Neutrophil (primary cell): Measurements from ENCODE around the gene AGAP2.

Experiments
- H3K27ac ChIP-seq: fragments of 200-600 bp; sonication (generic); 2 replicates; pipeline ENCODE4 v1.5.1; 2016; ENCODE audit warnings: mild to moderate bottlenecking, moderate library complexity
- H3K27me3 ChIP-seq: fragments of 200-600 bp; sonication (generic); 2 replicates; pipeline ENCODE4 v1.6.0; 2016; ENCODE audit warnings: mild to moderate bottlenecking
- H3K36me3 ChIP-seq: fragments of 200-600 bp; sonication (generic); 2 replicates; pipeline ENCODE4 v1.5.1; 2017
- H3K4me1 ChIP-seq, 2 experiments: fragments of 200-600 bp in 1 of 2; sonication (generic) in 1 of 2; 1 replicate in 1 of 2; 2 replicates in 1 of 2; pipeline versions ENCODE4 v1.5.1 to v1.6.1; 2013 to 2016; ENCODE audit warnings: low read depth in 1 of 2, low read length in 1 of 2, mild to moderate bottlenecking in 1 of 2, moderate library complexity in 1 of 2; ENCODE audit not compliant: control insufficient read depth in 1 of 2, insufficient read depth in 1 of 2
- H3K4me3 ChIP-seq, 2 experiments: fragments of 200-600 bp in 1 of 2; sonication (generic) in 1 of 2; 1 replicate in 1 of 2; 2 replicates in 1 of 2; pipeline ENCODE4 v1.5.1; 2013 to 2016; ENCODE audit warnings: low read depth in 1 of 2, low read length in 1 of 2, mild to moderate bottlenecking in 1 of 2, moderate library complexity in 1 of 2
- H3K9me3 ChIP-seq: fragments of 200-600 bp; sonication (generic); 2 replicates; pipeline ENCODE4 v1.5.1; 2016
- CTCF ChIP-seq: fragments of 200-600 bp; sonication (generic); IDR thresholded peaks from 2 replicates; pipeline ENCODE4 v1.5.1; 2016; ENCODE audit warnings: antibody characterized with exemption

The AGAP2 gene

GRCh38 chr12:57750561-57751431 lies 12.3 kb upstream of the AGAP2 start:
- TF ChIP-seq CTCF = no peak
- peaks cover 24 to 31% of the 10 kb centered on the region in 2 experiments for H3K4me1 ChIP-seq

GRCh38 chr12:57749061-57749460 lies 10.5 kb upstream of the AGAP2 start:
- no peak for TF ChIP-seq CTCF
- H3K4me3 ChIP-seq = no peak overlapping the region
- no peak overlapping the region for H3K27ac ChIP-seq
- peaks cover 16% of the 10 kb centered on the region for H3K27me3 ChIP-seq
- H3K36me3 ChIP-seq = no peaks in the 10 kb centered on the region
- no peaks in the 10 kb centered on the region for H3K9me3 ChIP-seq
- H3K4me1 ChIP-seq = peaks cover 31 to 32% of the 10 kb centered on the region in 2 experiments

More at GRCh38 chr12:57750561-57751431, 12.3 kb upstream of the AGAP2 start:
- no peak overlapping the region for H3K27ac ChIP-seq
- H3K4me3 ChIP-seq = no peak overlapping the region
- H3K36me3 ChIP-seq = no peaks in the 10 kb centered on the region
- H3K9me3 ChIP-seq = no peaks in the 10 kb centered on the region
- H3K27me3 ChIP-seq = peaks cover 34% of the 10 kb centered on the region

GRCh38 chr12:57746025-57746424 lies 7.5 kb upstream of the AGAP2 start:
- Histone ChIP-seq H3K4me3 (no peak overlapping the region), H3K27me3 (no peaks in the 10 kb centered on the region), H3K4me1 (peaks cover 41 to 47% of the 10 kb centered on the region in 2 experiments), H3K9me3 (no peaks in the 10 kb centered on the region), H3K36me3 (no peaks in the 10 kb centered on the region), H3K27ac (no peak overlapping the region)
- no peak for TF ChIP-seq CTCF

GRCh38 chr12:57745485-57745881 lies 6.9 kb upstream of the AGAP2 start:
- H3K36me3 ChIP-seq = no peaks in the 10 kb centered on the region
- H3K4me1 ChIP-seq = peaks cover 47 to 52% of the 10 kb centered on the region in 2 experiments
- H3K9me3 ChIP-seq = no peaks in the 10 kb centered on the region
- peak overlapping the region; percentile 59 to 69 for H3K4me3 ChIP-seq
- no peak for TF ChIP-seq CTCF
- H3K27me3 ChIP-seq = no peaks in the 10 kb centered on the region
- peak overlapping the region; percentile 94 for H3K27ac ChIP-seq

- Histone ChIP-seq H3K4me1 (peaks cover 52 to 58% of the 10 kb centered on the region in 2 experiments), H3K4me3 (peak within 1 kb of the TSS; percentile 59 to 69), H3K27me3 (no peaks in the 10 kb centered on the region), H3K27ac (peak within 1 kb of the TSS; percentile 94), H3K36me3 (peaks cover 3% of the 10 kb centered on the region), H3K9me3 (no peaks in the 10 kb centered on the region)
- TF ChIP-seq CTCF = no peak
These were observed 6.4 kb upstream of the AGAP2 start, which contains the start of gene TSPAN31 for GRCh38 chr12:57744777-57745484. Gene TSPAN31, plus strand, starts transcription at chr12:57745039. Its CDS starts 116 bp downstream, at chr12:57745155.
